SIG-M5 treated with dmso at 0.1 percent for 504 hours (cell line): ENCODE results near the gene JCAD.

Experiments used
- DNase-seq: peaks from one replicate; lab custom pipeline; 2025; ENCODE audit not compliant: unreplicated experiment; lab: John Stamatoyannopoulos, UW

The JCAD gene

GRCh38 chr10:30073045-30073766 is 13.8 kb upstream of the JCAD start:
- DNase-seq = no peak

- DNase-seq = no peak
Observed at GRCh38 chr10:30072068-30072467, 12.7 kb upstream of the JCAD start.

GRCh38 chr10:30070001-30070685 is 10.8 kb upstream of the JCAD start:
- no peak for DNase-seq

- DNase-seq = no peak
Observed at GRCh38 chr10:30068492-30069223, 9.3 kb upstream of the JCAD start.

- DNase-seq = no peak
Observed at GRCh38 chr10:30063099-30063498, 3.7 kb upstream of the JCAD start.

- DNase-seq = no peak
Observed at GRCh38 chr10:30062582-30062981, 3.2 kb upstream of the JCAD start.

GRCh38 chr10:30062090-30062489 is 2.7 kb upstream of the JCAD start:
- DNase-seq = peak; percentile 8

- no peak for DNase-seq
Observed at GRCh38 chr10:30058570-30059132, 735 bp downstream of the JCAD start.

- DNase-seq = no peak
Observed at GRCh38 chr10:30057894-30058556, 1.4 kb downstream of the JCAD start.

GRCh38 chr10:30057421-30057841 is 2.0 kb downstream of the JCAD start:
- DNase-seq = no peak

GRCh38 chr10:30056767-30057355 is 2.5 kb downstream of the JCAD start:
- DNase-seq = no peak

GRCh38 chr10:30056281-30056680 is 3.1 kb downstream of the JCAD start:
- no peak for DNase-seq

GRCh38 chr10:30055226-30055662 is 4.1 kb downstream of the JCAD start:
- no peak for DNase-seq

GRCh38 chr10:30052062-30052461 is 7.3 kb downstream of the JCAD start:
- DNase-seq = no peak

- DNase-seq = no peak
Observed at GRCh38 chr10:30051220-30051619, 8.2 kb downstream of the JCAD start.

GRCh38 chr10:30050411-30050810 is 9.0 kb downstream of the JCAD start:
- no peak for DNase-seq

- no peak for DNase-seq
Observed at GRCh38 chr10:30048768-30049517, 10.4 kb downstream of the JCAD start.

- no peak for DNase-seq
Observed at GRCh38 chr10:30047924-30048531, 11.4 kb downstream of the JCAD start.

GRCh38 chr10:30047430-30047829 is 12.0 kb downstream of the JCAD start:
- no peak for DNase-seq

- no peak for DNase-seq
Observed at GRCh38 chr10:30046476-30046875, 12.9 kb downstream of the JCAD start.
